Lower leg skin (tissue), 3 donors: Measurements from ENCODE around the gene WDR75.

Experiments used
- POLR2A ChIP-seq, 2 donors: fragments of 450-650 bp; IDR thresholded peaks; one replicate each; pipeline ENCODE4 v1.6.1; 2016 to 2017; ENCODE audit warnings: antibody characterized with exemption in 2 of 2, mild to moderate bottlenecking in 1 of 2, moderate library complexity in 1 of 2
- TF ChIP-seq, protein P1 (sequence below), 3 donors: fragments of 450-650 bp; IDR thresholded peaks; one replicate each; pipeline ENCODE4 v1.5.1; 2016; ENCODE audit warnings: antibody characterized with exemption in 3 of 3, mild to moderate bottlenecking in 3 of 3, moderate library complexity in 2 of 3

DNA sequence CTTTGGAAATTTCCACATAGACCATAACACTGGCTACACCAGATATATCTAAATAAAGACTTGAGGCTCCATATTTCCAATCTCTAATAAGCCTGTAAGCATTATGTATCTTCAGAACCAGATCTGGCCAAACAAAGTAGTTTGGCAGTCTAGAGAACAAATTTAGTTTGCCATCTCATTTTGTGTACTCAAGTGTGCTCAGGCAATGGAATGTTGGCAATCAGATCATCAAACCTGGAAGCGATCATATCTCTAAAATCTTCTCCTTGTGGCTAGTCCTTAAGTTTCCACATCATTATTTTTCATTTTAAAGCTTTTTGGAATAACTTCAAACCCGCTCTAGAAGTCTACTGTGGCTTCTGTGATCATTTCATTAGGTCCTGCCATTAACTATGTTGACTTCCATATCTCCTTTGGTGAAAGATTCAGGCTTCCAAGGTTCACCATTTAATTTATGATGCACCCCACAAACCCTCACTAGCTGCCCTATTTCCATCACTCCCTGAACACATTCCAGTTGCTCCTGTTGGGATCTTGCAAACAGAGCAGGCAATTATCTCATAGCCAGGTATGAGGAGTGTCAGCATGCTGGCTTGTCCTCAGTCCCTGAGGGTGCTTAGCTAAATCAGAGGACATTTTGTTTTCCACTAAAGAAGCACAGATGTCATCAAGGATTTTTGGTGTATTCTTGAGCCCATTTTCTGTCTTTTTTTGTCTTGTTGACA is 46.2 kb downstream of the WDR75 start:
- TF ChIP-seq, protein P1, sequence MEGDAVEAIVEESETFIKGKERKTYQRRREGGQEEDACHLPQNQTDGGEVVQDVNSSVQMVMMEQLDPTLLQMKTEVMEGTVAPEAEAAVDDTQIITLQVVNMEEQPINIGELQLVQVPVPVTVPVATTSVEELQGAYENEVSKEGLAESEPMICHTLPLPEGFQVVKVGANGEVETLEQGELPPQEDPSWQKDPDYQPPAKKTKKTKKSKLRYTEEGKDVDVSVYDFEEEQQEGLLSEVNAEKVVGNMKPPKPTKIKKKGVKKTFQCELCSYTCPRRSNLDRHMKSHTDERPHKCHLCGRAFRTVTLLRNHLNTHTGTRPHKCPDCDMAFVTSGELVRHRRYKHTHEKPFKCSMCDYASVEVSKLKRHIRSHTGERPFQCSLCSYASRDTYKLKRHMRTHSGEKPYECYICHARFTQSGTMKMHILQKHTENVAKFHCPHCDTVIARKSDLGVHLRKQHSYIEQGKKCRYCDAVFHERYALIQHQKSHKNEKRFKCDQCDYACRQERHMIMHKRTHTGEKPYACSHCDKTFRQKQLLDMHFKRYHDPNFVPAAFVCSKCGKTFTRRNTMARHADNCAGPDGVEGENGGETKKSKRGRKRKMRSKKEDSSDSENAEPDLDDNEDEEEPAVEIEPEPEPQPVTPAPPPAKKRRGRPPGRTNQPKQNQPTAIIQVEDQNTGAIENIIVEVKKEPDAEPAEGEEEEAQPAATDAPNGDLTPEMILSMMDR (IDR thresholded peaks at IDR 0.05), result no peak
- TF ChIP-seq POLR2A (IDR thresholded peaks at IDR 0.05), result no peak
